Measurements from ENCODE around the gene SOCS1. TPM values are rescaled to one million over a fixed set of nuclear protein-coding genes. Genes with fewer than 3 reads are reported as not detected.

SOCS1 gene
- total and polyA plus RNA-seq, 9 of the 15 experiments (the other 6 are each of a cell fraction or from before 2014, with no cell fraction given), result 0.04 to 7.5 (median 2.3) TPM

DNA sequence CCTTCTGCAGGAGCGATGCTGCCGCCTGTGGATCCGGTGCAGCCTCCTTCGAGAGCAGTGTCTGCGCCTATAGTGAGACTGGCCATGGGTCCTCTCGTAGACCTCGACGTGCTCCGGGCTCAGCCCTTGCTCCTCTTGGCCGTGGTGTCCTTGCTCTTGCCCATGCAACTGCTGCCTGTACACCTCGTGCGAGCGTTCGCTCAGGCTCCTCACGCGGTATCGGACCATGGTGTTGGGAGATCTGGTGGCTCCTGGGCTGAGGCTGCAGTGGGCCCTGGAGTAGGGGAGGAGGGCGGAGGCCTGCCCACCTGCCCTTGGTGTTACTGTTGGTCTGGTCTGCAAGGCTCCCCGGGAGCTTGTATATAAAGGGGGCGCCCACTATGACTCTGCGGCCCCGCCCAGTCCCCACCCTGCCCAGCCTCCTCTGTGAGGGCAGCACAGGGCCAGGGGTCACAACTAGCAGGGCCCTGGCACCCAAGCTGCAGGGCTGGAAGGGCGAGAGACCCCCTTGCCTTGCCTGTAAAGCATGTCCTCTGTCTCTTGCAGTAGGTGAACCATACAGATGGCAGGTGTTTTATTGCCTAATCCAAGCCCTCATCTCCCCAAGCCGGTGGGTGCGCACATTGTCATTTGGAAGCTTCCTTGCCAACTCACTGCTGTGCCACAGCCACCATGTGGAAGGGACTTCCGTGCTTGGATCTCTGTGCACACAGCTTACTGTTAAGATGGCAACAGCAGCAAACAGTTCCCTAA, 20.3 kb upstream of the SOCS1 start, which contains the start of gene PRM2:
TSS of gene PRM2 (minus strand) at position 338 of the 753 bp plus-strand sequence. CDS start at position 228, 110 bp downstream.
- H3K79me2 ChIP-seq (ENCODE audit: control insufficient read depth, insufficient read depth, low read length), result no peaks in the 10 kb centered on the region
- H3K9me3 ChIP-seq (replicated peaks; ENCODE audit: control insufficient read depth, insufficient read depth, low read depth, low read length), result no peaks in the 10 kb centered on the region
- no TSS peak for BruUV-seq (replicated peaks)
- ChIA-PET CTCF (ENCODE audit: low intra/inter-chr PET ratio) (no interaction called here), POLR2A (interaction anchor here (0.6 to 1.3 kb wide), 4 partner anchors 9 to 110 kb away, joined by 3 to 6 read pairs (median 4); no protein-coding TSS in a partner anchor)
- H4K20me1 ChIP-seq (replicated peaks; ENCODE audit: control insufficient read depth, insufficient read depth, low read length), result 0 out of 2 replicates have a peak, but pooled peaks cover 2% of the 10 kb centered on the region
- peaks cover 29 to 31% of the 10 kb centered on the region in 2 experiments; a peak in 4 of 5 replicates for H3K27me3 ChIP-seq (ENCODE audit: control insufficient read depth in 2 of 2, insufficient read depth in 2 of 2, low read length in 2 of 2)
- H3K4me3 ChIP-seq, result no peak within 1 kb of the TSS
- FAIRE-seq (no peak), DNase-seq (ENCODE audit: extremely low read depth in 1 of 4, low spot score in 3 of 4) (no peak), ATAC-seq (no peak; the same call in 2 of the 3 replicates)
- H3K9ac ChIP-seq (ENCODE audit: insufficient read depth in 1 of 2, low read depth in 2 of 2, low read length in 2 of 2), result no peak within 1 kb of the TSS
- intact Hi-C loops (cut with micrococcal nuclease) (no loop called here), in situ Hi-C loops (cut with MboI) (no loop called here)
- no peak within 1 kb of the TSS for H3K4me2 ChIP-seq (ENCODE audit: insufficient read depth, low read length)
- H3K36me3 ChIP-seq (ENCODE audit: control insufficient read depth, insufficient read depth, low read length), result no peaks in the 10 kb centered on the region
- H2AFZ ChIP-seq (ENCODE audit: low read depth, low read length), result no peak within 1 kb of the TSS
- WGBS (ENCODE audit: insufficient coverage, low coverage, missing lambda C conversion rate), result 30% methylated on average over 24 of the region's 26 CpGs
- no peaks in the 10 kb centered on the region for H3K9me1 ChIP-seq (ENCODE audit: control insufficient read depth, insufficient read depth, low read length)
- no peak within 1 kb of the TSS for H3K27ac ChIP-seq (ENCODE audit: extremely low read depth, low read depth, low read length)
- H3K4me1 ChIP-seq (replicated peaks in 1 of 2; ENCODE audit: control insufficient read depth in 2 of 2, insufficient read depth in 2 of 2, low read length in 2 of 2), result peaks cover 0 to 16% of the 10 kb centered on the region in 2 experiments; a peak in 1 of 5 replicates
- TF ChIP-seq, protein P1, sequence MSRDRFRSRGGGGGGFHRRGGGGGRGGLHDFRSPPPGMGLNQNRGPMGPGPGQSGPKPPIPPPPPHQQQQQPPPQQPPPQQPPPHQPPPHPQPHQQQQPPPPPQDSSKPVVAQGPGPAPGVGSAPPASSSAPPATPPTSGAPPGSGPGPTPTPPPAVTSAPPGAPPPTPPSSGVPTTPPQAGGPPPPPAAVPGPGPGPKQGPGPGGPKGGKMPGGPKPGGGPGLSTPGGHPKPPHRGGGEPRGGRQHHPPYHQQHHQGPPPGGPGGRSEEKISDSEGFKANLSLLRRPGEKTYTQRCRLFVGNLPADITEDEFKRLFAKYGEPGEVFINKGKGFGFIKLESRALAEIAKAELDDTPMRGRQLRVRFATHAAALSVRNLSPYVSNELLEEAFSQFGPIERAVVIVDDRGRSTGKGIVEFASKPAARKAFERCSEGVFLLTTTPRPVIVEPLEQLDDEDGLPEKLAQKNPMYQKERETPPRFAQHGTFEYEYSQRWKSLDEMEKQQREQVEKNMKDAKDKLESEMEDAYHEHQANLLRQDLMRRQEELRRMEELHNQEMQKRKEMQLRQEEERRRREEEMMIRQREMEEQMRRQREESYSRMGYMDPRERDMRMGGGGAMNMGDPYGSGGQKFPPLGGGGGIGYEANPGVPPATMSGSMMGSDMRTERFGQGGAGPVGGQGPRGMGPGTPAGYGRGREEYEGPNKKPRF (IDR thresholded peaks at IDR 0.05; ENCODE audit: low read depth, low read length), result no peak
- no peak for TF ChIP-seq MCM7 (IDR thresholded peaks at IDR 0.05)
- no peak for TF ChIP-seq ZNF23 (CRISPR knock-in tag; IDR thresholded peaks at IDR 0.05)
- TF ChIP-seq TCFL5 (CRISPR knock-in tag; conservative IDR thresholded peaks at IDR 0.05), result no peak
- no peak for TF ChIP-seq ILK (tag; IDR thresholded peaks at IDR 0.05; ENCODE audit: borderline replicate concordance, low read depth)
- TF ChIP-seq RBM34 (IDR thresholded peaks at IDR 0.05; ENCODE audit: borderline replicate concordance, insufficient read depth, low read length), result no peak
- TF ChIP-seq CBX5 (IDR thresholded peaks at IDR 0.05; ENCODE audit: borderline replicate concordance, low read depth), result no peak
- no peak for TF ChIP-seq ELF2 (CRISPR knock-in tag; IDR thresholded peaks at IDR 0.05)
- TF ChIP-seq NFYB (IDR thresholded peaks at IDR 0.05; ENCODE audit: extremely low read depth, insufficient read length), result no peak
- no peak for TF ChIP-seq FOXP1 (CRISPR knock-in tag; IDR thresholded peaks at IDR 0.05)
- TF ChIP-seq FOXJ2 (tag; IDR thresholded peaks at IDR 0.05), result no peak
- no peak for TF ChIP-seq STAT5A (IDR thresholded peaks at IDR 0.05; ENCODE audit: borderline replicate concordance, low read length)
- TF ChIP-seq, protein P2, sequence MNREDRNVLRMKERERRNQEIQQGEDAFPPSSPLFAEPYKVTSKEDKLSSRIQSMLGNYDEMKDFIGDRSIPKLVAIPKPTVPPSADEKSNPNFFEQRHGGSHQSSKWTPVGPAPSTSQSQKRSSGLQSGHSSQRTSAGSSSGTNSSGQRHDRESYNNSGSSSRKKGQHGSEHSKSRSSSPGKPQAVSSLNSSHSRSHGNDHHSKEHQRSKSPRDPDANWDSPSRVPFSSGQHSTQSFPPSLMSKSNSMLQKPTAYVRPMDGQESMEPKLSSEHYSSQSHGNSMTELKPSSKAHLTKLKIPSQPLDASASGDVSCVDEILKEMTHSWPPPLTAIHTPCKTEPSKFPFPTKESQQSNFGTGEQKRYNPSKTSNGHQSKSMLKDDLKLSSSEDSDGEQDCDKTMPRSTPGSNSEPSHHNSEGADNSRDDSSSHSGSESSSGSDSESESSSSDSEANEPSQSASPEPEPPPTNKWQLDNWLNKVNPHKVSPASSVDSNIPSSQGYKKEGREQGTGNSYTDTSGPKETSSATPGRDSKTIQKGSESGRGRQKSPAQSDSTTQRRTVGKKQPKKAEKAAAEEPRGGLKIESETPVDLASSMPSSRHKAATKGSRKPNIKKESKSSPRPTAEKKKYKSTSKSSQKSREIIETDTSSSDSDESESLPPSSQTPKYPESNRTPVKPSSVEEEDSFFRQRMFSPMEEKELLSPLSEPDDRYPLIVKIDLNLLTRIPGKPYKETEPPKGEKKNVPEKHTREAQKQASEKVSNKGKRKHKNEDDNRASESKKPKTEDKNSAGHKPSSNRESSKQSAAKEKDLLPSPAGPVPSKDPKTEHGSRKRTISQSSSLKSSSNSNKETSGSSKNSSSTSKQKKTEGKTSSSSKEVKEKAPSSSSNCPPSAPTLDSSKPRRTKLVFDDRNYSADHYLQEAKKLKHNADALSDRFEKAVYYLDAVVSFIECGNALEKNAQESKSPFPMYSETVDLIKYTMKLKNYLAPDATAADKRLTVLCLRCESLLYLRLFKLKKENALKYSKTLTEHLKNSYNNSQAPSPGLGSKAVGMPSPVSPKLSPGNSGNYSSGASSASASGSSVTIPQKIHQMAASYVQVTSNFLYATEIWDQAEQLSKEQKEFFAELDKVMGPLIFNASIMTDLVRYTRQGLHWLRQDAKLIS (CRISPR knock-in tag; IDR thresholded peaks at IDR 0.05), result no peak
- no peak for TF ChIP-seq ZNF282 (CRISPR knock-in tag; IDR thresholded peaks at IDR 0.05)

Data from K562 (cell line).